Endodermal cell (in vitro differentiated cells): ENCODE results near the gene HNF1B. TPM values are rescaled to one million over a fixed set of nuclear protein-coding genes. Genes with fewer than 3 reads are reported as not detected.
A peak's percentile ranks its signal among the peaks of the same experiment; 100 is the strongest.

Experiments
- DNase-seq: peaks from one replicate; pipeline ENCODE4 v3.0.0-alpha.2; 2017
- H3K27ac ChIP-seq: 2 replicates; pipeline ENCODE4 v1.5.1; 2013; ENCODE audit warnings: mild to moderate bottlenecking, low read depth, low read length, moderate library complexity
- H3K27me3 ChIP-seq: 2 replicates; pipeline ENCODE4 v1.6.1; 2013; ENCODE audit warnings: mild to moderate bottlenecking, low read length, moderate library complexity; ENCODE audit not compliant: insufficient read depth, control insufficient read depth, poor library complexity, severe bottlenecking
- H3K36me3 ChIP-seq: 2 replicates; pipeline ENCODE4 v1.7.0; 2013; ENCODE audit warnings: mild to moderate bottlenecking, low read length, moderate library complexity; ENCODE audit not compliant: control insufficient read depth, insufficient read depth
- H3K4me1 ChIP-seq: one replicate; pipeline ENCODE4 v1.7.0; 2013; ENCODE audit warnings: low read length; ENCODE audit not compliant: control insufficient read depth, insufficient read depth
- H3K4me3 ChIP-seq: 2 replicates; pipeline ENCODE4 v1.5.1; 2013; ENCODE audit warnings: mild to moderate bottlenecking, low read length, moderate library complexity
- H3K9ac ChIP-seq: 2 replicates; pipeline ENCODE4 v1.6.1; 2013; ENCODE audit warnings: mild to moderate bottlenecking, low read length, moderate library complexity; ENCODE audit not compliant: poor library complexity, severe bottlenecking; ENCODE audit errors: extremely low read depth
- H3K9me3 ChIP-seq: 2 replicates; pipeline ENCODE4 v1.6.1; 2013; ENCODE audit warnings: mild to moderate bottlenecking, low read length, moderate library complexity; ENCODE audit not compliant: control insufficient read depth
- H3K27ac Mint-ChIP-seq: 2 replicates; pipeline ENCODE4 v1.8.0; 2020; ENCODE audit warnings: mixed read lengths
- H3K27me3 Mint-ChIP-seq: 2 replicates; pipeline ENCODE4 v1.8.0; 2021; ENCODE audit warnings: mild to moderate bottlenecking, mixed read lengths; ENCODE audit not compliant: insufficient read depth
- H3K36me3 Mint-ChIP-seq: 2 replicates; pipeline ENCODE4 v1.8.0; 2020; ENCODE audit warnings: low read depth, mixed read lengths
- H3K4me1 Mint-ChIP-seq: 2 replicates; pipeline ENCODE4 v1.8.0; 2020; ENCODE audit warnings: mixed read lengths
- H3K4me3 Mint-ChIP-seq: 2 replicates; pipeline ENCODE4 v1.8.0; 2020; ENCODE audit warnings: mild to moderate bottlenecking, moderate library complexity, mixed read lengths
- H3K9me3 Mint-ChIP-seq: 2 replicates; pipeline ENCODE4 v1.8.0; 2020; ENCODE audit warnings: mild to moderate bottlenecking, mixed read lengths
- WGBS, 2 experiments: methylation state at CpG; one replicate each; pipeline versions ENCODE4 v1.1.5 to v1.1.7; 2013; ENCODE audit warnings: missing lambda C conversion rate in 2 of 2, mixed read lengths in 1 of 2; ENCODE audit not compliant: insufficient coverage in 1 of 2, insufficient read length in 1 of 2; 5-methylcytosine and 5-hydroxymethylcytosine counted together
- total RNA-seq, 2 donors: library from RNA; stranded (reverse); fragmentation: NEBNext Ultra II Directional in 1 of 2; extraction: Animal tissue kit (Norgen Biotek cat#: 25700) in 1 of 2; gene quantifications; 2 replicates in 1 of 2; 3 replicates in 1 of 2; pipeline ENCODE4 v1.2.1, GENCODE V29; 2021
- TF ChIP-seq, protein P1 (sequence below): fragments of 200-600 bp; sonication (generic); conservative IDR thresholded peaks from 2 replicates; pipeline ENCODE4 v1.5.0; 2021; ENCODE audit warnings: antibody characterized with exemption, mild to moderate bottlenecking

Gene HNF1B
- total RNA-seq, 2 donors from 2014 or later, result 39.7 to 42.7 TPM

DNA sequence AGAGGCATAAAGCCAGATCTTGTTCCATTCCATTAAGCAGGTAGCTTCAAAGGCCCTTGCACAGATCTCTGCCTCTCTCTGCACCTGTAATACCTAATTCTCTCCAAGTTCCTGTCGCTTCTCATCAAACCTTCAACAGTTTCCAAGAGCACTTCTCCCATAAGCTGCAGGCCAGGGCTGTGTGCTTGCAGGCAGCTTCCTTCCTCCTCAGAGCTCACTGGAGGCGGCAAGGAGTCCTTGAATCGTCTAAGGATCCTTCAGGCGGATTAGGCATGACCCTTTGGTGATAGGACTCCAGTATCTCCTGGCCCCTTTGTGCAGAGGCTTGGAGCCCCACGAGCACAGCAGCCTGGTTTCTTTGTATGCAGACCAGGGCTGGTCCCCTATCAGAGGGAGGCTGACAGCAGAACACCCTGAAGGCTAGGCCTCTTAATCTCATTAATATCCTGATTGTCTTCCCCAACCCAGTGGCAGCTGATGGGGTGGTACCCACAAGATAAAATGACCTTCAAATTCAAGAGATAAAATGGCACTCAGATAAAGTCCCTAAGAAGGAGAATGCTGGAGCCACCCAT lies 19.8 kb downstream of the HNF1B start:
- 32 to 74% methylated on average over 4 to 5 of the region's 5 CpGs for WGBS, 2 experiments
- Histone ChIP-seq H3K36me3 (peaks cover 70% of the 10 kb centered on the region), H3K27ac (no peak overlapping the region), H3K9me3 (no peaks in the 10 kb centered on the region), H3K4me1 (peaks cover 35% of the 10 kb centered on the region), H3K27me3 (no peaks in the 10 kb centered on the region), H3K4me3 (no peak overlapping the region), H3K9ac (no peak overlapping the region)
- Mint-ChIP-seq H3K4me3 (peak overlapping the region; percentile 18), H3K36me3 (peaks cover 71% of the 10 kb centered on the region), H3K27ac (peak overlapping the region; percentile 76), H3K9me3 (no peaks in the 10 kb centered on the region), H3K27me3 (no peaks in the 10 kb centered on the region), H3K4me1 (peaks cover 43% of the 10 kb centered on the region)
- TF ChIP-seq, protein P1, sequence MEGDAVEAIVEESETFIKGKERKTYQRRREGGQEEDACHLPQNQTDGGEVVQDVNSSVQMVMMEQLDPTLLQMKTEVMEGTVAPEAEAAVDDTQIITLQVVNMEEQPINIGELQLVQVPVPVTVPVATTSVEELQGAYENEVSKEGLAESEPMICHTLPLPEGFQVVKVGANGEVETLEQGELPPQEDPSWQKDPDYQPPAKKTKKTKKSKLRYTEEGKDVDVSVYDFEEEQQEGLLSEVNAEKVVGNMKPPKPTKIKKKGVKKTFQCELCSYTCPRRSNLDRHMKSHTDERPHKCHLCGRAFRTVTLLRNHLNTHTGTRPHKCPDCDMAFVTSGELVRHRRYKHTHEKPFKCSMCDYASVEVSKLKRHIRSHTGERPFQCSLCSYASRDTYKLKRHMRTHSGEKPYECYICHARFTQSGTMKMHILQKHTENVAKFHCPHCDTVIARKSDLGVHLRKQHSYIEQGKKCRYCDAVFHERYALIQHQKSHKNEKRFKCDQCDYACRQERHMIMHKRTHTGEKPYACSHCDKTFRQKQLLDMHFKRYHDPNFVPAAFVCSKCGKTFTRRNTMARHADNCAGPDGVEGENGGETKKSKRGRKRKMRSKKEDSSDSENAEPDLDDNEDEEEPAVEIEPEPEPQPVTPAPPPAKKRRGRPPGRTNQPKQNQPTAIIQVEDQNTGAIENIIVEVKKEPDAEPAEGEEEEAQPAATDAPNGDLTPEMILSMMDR, result no peak
- DNase-seq, result peak; percentile 91

GRCh38 chr17:37720989-37721388 lies 23.9 kb downstream of the HNF1B start:
- DNase-seq, result no peak
- Mint-ChIP-seq H3K4me3 (no peak overlapping the region), H3K9me3 (no peaks in the 10 kb centered on the region), H3K36me3 (peaks cover 75% of the 10 kb centered on the region), H3K27me3 (no peaks in the 10 kb centered on the region), H3K4me1 (peaks cover 36% of the 10 kb centered on the region), H3K27ac (no peak overlapping the region)
- no peak overlapping the region for H3K4me3 ChIP-seq
- peaks cover 60% of the 10 kb centered on the region for H3K36me3 ChIP-seq
- H3K27me3 ChIP-seq, result no peaks in the 10 kb centered on the region
- no peak overlapping the region for H3K27ac ChIP-seq
- TF ChIP-seq, protein P1, result no peak
- no peaks in the 10 kb centered on the region for H3K9me3 ChIP-seq
- no peak overlapping the region for H3K9ac ChIP-seq
- 86 to 89% methylated on average over 3 to 4 of the region's 4 CpGs for WGBS, 2 experiments
- H3K4me1 ChIP-seq, result peaks cover 26% of the 10 kb centered on the region

DNA sequence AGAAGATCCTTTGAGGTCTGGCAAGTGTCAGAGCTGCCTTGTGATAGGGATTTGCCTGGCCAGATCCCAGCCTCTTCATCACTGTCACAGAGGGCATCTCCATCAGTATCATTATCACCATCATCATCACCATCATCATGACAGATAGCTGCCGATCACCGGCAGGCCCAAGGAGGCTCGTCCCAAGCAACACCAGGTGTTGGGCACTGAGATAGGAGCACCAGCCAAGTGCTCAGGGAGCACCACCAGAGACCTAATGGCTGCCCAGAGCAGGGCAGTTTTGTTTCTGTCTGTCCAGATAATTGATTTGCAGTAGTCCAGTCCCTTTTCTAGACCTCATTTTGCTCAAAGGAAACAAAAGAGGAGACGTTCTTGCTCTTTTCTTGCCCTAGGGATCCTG lies 25.0 kb downstream of the HNF1B start:
- H3K27ac Mint-ChIP-seq, result no peak overlapping the region
- WGBS, 2 experiments, result 90 to 94% methylated on average over 2 to 4 of the region's 4 CpGs

More for the DNA sequence above, 25.0 kb downstream of the HNF1B start:
- peaks cover 68% of the 10 kb centered on the region for H3K36me3 ChIP-seq
- H3K9ac ChIP-seq, result no peak overlapping the region
- H3K4me1 Mint-ChIP-seq, result peaks cover 34% of the 10 kb centered on the region
- TF ChIP-seq, protein P1, result no peak
- no peaks in the 10 kb centered on the region for H3K27me3 Mint-ChIP-seq
- no peak for DNase-seq
- no peak overlapping the region for H3K4me3 ChIP-seq
- no peaks in the 10 kb centered on the region for H3K9me3 ChIP-seq
- no peaks in the 10 kb centered on the region for H3K9me3 Mint-ChIP-seq
- H3K27ac ChIP-seq, result no peak overlapping the region
- peaks cover 84% of the 10 kb centered on the region for H3K36me3 Mint-ChIP-seq
- no peak overlapping the region for H3K4me3 Mint-ChIP-seq
- peaks cover 22% of the 10 kb centered on the region for H3K4me1 ChIP-seq
- no peaks in the 10 kb centered on the region for H3K27me3 ChIP-seq
